Mucosa of descending colon (tissue), 3 donors: ENCODE data around the gene DNAJC15. TPM values are rescaled to one million over a fixed set of nuclear protein-coding genes. Genes with fewer than 3 reads are reported as not detected.
"Not testable (repeated sequence)": the region's sequence is repeated elsewhere in the genome, so short reads cannot be mapped to it uniquely, and the experiment has no call there.

Source experiments
- ATAC-seq: fragments of 200-7000 bp; cut with Tn5 transposase; one replicate; pipeline ENCODE4 v1.9.1; 2020; ENCODE audit warnings: mild to moderate bottlenecking, moderate library complexity
- DNase-seq, 3 donors: peaks; one replicate each; pipeline ENCODE4 v3.0.0-alpha.2; 2020
- H3K36me3 ChIP-seq: fragments of 200-600 bp; one replicate; pipeline ENCODE4 v1.8.0; 2021; ENCODE audit warnings: low read depth, mild to moderate bottlenecking
- H3K4me1 ChIP-seq: fragments of 200-600 bp; one replicate; pipeline ENCODE4 v1.8.0; 2021; ENCODE audit warnings: low read depth, mild to moderate bottlenecking
- H3K4me3 ChIP-seq: fragments of 200-600 bp; one replicate; pipeline ENCODE4 v1.8.0; 2021; ENCODE audit warnings: mild to moderate bottlenecking
- H3K9me3 ChIP-seq: fragments of 200-600 bp; one replicate; pipeline ENCODE4 v1.8.0; 2021; ENCODE audit warnings: mild to moderate bottlenecking
- CTCF ChIP-seq: fragments of 200-600 bp; IDR thresholded peaks from one replicate; pipeline ENCODE4 v1.8.0; 2022; ENCODE audit warnings: antibody characterized with exemption, mild to moderate bottlenecking
- intact Hi-C, 2 donors: fragments of 100-400 bp; cut with DNase I in 1 of 2; cut with micrococcal nuclease in 1 of 2; formaldehyde crosslinking; loops; one replicate each; pipeline versions ENCODE4 v1.11.0 to v1.11.1; 2022; cut with DNase I, micrococcal nuclease
- total RNA-seq, 3 donors: library from RNA; stranded (reverse); fragmentation: NEBNext Ultra II Directional in 2 of 3; extraction: Animal tissue kit (Norgen Biotek cat#: 25700) in 2 of 3; gene quantifications; one replicate each; pipeline versions ENCODE4 v1.2.1 to v1.2.4, GENCODE V29; 2021 to 2023
- donor health status: DM: no; HTN: no; CAD: no; lungs with moderate emphysema.
- donor health status: DM: no; HTN: no; CAD: no.
- donor health status: DM: no; HTN: yes; CAD: no.

Gene DNAJC15
- total RNA-seq, 3 donors from 2014 or later = 15.9 to 29.7 (median 27.2) TPM

DNA sequence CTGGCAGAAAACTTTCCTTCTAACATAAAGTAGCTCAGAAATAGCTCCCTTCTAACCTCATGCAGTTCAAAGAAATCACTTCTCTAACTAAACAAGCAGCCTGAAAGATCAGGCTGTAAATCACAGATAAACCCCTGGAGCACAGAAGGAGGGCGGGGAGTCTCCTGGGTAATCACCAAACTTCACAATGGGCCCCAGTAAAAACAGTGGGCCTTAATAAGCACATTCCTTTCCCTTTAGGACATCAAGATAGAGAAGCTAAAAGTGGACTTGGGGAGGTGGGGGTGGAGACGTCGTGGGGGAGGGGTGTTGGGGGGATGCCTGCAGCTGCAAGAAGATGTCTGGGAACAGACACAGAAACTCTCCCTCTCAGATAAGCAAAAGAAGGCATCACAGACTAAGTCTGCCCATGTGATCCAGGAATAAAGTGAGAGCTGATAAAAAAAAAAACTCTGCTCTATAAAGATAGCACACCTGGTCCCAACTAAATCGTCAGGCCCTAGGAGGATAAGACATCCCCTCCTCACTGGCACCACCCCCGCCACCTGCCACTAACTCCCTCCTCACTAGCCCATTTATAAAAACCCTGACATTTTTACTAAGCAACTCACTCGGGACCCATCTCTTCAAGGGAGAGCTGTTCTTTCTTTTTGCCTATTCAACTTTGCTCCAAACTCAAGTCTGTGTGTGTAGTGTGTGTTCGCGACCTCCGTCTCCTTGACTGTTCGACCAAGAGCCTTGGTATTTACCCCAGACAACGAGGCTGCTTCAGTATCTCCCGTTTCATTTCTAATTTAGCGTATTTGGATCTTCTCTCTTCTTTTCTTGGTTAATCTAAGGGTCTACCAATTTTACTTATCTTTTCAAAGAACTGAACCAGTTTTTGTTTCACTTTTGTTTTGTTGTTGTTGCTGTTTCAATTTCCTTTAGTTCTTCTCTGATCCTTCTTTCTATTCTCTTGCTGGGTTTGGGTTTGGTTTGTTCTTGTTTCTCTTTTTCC lies 31.7 kb downstream of the DNAJC15 start:
- Histone ChIP-seq H3K4me3 (no peak overlapping the region), H3K36me3 (no peaks in the 10 kb centered on the region), H3K4me1 (peaks cover 23% of the 10 kb centered on the region), H3K9me3 (no peaks in the 10 kb centered on the region)
- ATAC-seq = peak; percentile 55
- DNase-seq = peak in 2 of 3 donors; percentile 45 to 51
- no peak for TF ChIP-seq CTCF
- intact Hi-C loops = no loop called here

DNA sequence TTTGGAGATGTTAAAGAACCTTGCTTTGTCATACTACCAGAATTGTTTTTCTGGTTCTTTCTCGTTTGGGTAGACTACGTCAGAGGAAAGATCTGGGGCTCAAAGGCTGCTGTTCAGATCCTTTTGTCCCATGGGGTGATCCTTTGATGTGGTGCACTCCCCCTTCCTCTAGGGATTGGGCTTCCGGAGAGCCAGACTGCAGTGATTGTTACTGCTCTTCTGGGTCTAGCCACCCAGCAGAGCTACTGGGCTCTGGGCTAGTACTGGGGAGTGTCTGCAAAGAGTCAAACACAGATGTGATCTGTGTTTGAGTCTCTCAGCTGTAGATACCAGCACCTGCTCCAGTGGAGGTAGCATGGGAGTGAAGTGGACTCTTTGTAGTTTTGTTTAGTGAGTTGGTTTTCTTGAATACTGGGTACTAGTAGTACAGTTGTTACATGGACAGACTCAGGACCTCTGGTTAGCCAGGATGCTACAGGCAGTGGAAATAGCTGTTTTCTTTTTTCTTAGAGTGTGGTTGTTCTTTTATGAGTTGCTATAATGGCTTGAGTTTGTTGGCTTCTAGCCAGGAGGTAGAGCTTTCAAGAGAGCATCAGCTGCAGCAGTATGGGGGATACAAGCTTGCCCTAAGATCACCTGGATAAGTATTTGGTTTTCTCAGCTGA lies 34.4 kb downstream of the DNAJC15 start:
- no peak for TF ChIP-seq CTCF
- ATAC-seq = peak; percentile 50
- Histone ChIP-seq H3K9me3 (no peaks in the 10 kb centered on the region), H3K36me3 (no peaks in the 10 kb centered on the region), H3K4me1 (peaks cover 23% of the 10 kb centered on the region), H3K4me3 (no peak overlapping the region)
- intact Hi-C loops = no loop called here
- peak in 1 of 3 donors; percentile 40 for DNase-seq

DNA sequence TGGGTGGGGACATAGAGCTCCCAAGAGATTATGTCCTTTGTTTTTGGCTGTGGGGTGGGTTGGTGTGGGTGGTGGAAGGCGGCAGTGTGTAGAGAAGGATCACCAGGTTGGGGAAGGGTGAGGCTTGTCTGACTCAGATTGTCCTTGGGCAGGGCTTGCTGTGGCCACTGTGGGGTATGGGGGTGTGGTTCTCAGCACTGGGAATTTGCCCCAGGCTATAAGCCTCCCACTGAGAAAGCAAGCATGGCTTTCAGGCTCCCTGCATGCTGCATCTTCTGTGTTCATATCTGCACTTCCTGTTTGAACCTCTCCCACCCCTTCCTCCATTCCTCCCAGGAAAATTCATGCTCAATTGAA lies 34.9 kb downstream of the DNAJC15 start:
- peak; percentile 53 to 60 (median 57) for DNase-seq
- H3K4me3 ChIP-seq = no peak overlapping the region
- H3K9me3 ChIP-seq = no peaks in the 10 kb centered on the region
- intact Hi-C loops = no loop called here
- peak; percentile 88 for ATAC-seq
- peaks cover 23% of the 10 kb centered on the region for H3K4me1 ChIP-seq
- no peaks in the 10 kb centered on the region for H3K36me3 ChIP-seq
- no peak for TF ChIP-seq CTCF

DNA sequence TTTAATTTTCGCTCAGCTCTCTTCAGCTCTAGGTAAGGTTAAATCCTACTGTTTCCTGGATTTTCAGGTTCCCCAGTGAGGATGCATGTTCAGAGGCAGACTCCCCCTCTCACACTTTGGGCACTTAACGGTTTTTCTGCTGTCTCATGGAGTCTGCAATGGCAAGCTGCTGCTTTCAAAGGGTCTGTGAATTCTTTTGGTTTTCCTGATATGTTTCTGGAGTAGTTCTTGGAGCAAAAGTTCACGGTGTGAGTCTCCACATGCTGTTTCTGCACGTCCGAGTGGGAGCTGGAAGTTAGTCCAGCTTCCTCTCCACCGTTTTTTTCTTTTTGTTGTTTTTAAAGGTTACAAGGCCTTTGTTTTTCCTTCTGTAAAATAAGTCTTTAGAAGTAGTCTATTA lies 35.4 kb downstream of the DNAJC15 start:
- no peak overlapping the region for H3K4me3 ChIP-seq
- intact Hi-C loops = no loop called here
- no peak for TF ChIP-seq CTCF
- no peaks in the 10 kb centered on the region for H3K36me3 ChIP-seq
- no peaks in the 10 kb centered on the region for H3K9me3 ChIP-seq
- ATAC-seq = no peak
- no peak for DNase-seq
- peaks cover 23% of the 10 kb centered on the region for H3K4me1 ChIP-seq

GRCh38 chr13:43059779-43060178 lies 36.4 kb downstream of the DNAJC15 start:
- H3K4me3 ChIP-seq, H3K9me3 ChIP-seq, H3K36me3 ChIP-seq, ATAC-seq, DNase-seq, intact Hi-C loops: not testable (repeated sequence)
- peaks cover 17% of the 10 kb centered on the region for H3K4me1 ChIP-seq

GRCh38 chr13:43060806-43061205 lies 37.4 kb downstream of the DNAJC15 start:
- intact Hi-C loops, DNase-seq, H3K4me3 ChIP-seq, ATAC-seq, H3K9me3 ChIP-seq, H3K36me3 ChIP-seq: not testable (repeated sequence)
- H3K4me1 ChIP-seq = peaks cover 15% of the 10 kb centered on the region
